Measurements from ENCODE around the gene GNG12.

Gene GNG12

GRCh38 chr1:67726224-67726623 lies 107.0 kb downstream of the GNG12 start:
- no peak for DNase-seq

GRCh38 chr1:67724928-67725560 lies 108.2 kb downstream of the GNG12 start:
- DNase-seq = no peak

DNA sequence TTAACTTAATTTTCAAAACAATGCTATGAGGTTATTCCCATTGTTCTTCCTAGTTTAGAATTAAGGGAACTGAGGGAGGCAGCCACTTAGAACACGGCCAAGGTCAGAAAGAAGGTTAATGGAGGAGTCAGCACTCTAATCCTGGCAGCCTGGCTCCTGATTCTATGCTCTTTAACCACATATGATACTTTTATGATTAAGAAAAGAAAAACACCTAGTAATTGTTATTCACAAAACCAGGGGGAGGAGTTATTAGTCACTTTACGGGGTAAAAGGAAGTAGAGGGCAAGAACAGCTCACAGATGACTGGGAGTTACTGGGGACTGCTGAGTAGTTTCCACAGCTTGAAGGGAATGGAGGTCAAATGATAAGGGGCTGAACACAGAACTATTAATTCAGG lies 109.6 kb downstream of the GNG12 start:
- no peak for DNase-seq

DNA sequence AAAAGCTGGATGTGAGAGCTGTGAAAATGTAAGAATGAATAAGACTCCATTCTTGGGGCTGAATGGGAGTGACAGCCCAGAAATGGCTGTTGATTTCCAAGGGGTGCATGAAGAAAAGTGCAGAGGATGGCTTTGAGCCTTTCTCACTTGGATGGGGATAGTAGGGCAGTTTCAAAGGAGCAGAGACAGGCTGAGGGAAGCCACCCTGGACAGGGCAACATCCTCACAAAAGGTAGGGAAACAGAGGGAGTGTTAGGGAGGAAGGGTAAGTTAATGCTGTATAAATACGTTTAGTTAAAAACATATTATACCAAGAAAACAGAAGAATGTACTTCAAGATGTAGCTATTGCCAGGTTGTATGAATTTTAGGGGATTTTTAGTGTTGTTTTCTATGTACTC lies 110.1 kb downstream of the GNG12 start:
- no peak for DNase-seq

DNA sequence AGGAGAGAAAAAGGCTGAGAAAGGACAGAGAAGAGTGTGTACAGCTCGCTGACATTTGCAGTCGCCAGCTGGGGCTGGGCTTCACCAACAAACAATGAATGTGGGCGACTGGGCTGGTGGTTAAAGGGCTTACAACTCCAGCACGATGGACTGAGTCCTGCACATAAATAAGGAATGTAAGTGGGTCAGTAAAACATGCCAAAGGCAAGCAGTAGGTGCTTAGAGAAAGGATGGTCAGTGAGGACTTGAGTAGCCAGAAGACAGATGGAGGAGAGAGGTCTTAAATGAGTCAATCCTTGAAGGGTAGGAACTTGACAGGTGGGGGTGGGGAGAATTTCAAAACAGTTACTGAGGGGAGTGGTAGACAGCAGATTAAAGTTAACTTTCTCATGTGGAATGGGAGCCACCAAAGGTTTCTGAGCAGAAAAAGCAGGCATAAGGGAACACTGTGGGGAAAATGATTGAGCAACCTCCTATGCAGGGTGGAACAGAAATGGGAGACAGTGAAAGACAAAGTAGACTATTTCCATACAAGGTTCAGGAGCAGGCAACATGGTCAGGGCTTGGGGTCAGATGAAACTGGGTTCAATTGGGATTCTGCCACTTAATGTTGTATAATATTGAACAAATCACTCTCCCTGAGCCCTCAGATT lies 110.8 kb downstream of the GNG12 start:
- DNase-seq = no peak

DNA sequence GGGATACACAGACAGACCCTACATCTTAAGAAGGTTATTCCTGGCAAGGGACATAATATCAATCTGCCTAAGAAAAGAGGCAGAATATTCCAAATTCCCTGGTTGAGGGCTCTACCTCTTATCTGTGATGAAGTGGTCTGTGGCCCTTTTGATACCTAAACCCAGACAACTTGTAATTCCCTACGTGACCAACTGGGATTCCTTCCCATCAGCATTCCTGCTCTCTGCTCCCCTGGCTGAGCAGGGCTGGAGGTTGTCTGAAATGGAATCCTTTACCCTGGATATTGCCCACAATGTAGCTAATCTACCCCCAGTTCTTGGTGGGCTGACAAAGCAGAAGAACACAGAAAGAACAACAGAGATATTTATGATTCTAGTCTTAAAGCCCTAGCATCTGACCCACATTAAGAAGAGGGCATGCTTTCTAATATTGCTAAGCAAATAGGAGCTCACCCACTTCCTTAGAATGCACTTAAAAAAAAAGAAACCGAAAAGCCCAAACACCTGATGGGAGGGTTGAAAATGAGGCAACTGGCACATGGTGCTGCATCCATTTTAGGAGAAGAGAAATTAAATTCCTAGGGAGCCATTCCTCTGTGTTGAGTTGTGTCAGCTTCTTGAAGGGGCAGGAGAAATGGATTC lies 111.5 kb downstream of the GNG12 start:
- DNase-seq = no peak

DNA sequence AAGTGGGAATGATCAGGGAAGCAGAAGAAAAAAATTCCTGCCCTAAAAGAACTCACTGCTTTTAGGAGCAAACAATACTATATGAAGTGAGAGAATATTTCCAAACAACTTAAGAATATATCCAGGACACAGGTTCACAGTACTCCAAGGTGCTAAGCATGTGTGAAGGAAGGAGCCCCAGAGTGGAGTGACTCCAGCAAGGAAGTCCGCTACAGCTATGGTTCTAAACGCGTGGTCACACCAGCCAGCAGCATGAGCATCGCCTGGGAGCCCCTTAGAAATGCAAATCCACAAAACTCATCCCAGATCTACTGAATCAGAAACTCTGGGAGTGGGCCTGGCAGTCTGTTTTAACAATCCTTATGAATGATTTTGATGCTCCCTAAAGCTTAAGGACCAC lies 112.2 kb downstream of the GNG12 start:
- no peak for DNase-seq

- DNase-seq = no peak
Measured at GRCh38 chr1:67719329-67720196, 113.7 kb downstream of the GNG12 start.

GRCh38 chr1:67717876-67718275 lies 115.4 kb downstream of the GNG12 start:
- DNase-seq = no peak

DNA sequence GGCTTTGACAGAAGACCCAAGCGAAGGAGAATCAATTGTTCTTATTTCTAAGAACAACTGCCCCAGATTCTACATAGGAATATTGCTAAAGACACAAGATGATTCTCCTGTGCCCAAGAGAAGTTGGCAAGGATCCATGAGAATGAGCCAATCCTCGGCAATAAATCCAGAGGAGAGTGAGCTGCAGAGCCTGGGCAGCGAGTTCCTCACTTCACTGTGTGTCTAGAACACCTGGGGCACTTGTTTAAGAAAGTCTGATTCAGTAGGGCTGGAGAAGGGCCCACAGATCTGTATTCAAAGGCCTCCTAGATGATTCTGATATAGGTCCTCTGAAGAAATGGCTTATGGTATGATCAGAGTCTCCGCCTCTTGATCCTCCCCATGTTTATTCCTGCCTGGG lies 116.5 kb downstream of the GNG12 start:
- no peak for DNase-seq

DNA sequence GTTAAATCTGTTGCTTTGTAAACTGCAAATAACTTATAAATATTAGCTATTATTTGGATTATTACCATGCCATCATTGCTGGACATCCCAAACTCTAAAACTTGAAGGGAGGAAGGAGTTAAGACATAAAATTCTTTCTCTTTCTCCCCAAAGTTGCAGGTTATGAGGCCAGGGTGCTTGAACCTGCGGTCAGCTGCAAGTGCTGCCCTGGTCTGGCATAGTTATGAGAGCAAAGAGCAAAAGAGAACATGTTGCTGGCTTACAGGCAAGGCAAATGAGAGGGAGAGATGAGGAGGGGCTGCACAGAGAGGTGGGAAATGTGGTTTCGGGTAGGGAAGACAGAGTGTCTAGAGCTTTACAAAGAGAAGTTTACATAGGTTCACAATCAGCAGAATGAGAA lies 117.4 kb downstream of the GNG12 start:
- DNase-seq = no peak

DNA sequence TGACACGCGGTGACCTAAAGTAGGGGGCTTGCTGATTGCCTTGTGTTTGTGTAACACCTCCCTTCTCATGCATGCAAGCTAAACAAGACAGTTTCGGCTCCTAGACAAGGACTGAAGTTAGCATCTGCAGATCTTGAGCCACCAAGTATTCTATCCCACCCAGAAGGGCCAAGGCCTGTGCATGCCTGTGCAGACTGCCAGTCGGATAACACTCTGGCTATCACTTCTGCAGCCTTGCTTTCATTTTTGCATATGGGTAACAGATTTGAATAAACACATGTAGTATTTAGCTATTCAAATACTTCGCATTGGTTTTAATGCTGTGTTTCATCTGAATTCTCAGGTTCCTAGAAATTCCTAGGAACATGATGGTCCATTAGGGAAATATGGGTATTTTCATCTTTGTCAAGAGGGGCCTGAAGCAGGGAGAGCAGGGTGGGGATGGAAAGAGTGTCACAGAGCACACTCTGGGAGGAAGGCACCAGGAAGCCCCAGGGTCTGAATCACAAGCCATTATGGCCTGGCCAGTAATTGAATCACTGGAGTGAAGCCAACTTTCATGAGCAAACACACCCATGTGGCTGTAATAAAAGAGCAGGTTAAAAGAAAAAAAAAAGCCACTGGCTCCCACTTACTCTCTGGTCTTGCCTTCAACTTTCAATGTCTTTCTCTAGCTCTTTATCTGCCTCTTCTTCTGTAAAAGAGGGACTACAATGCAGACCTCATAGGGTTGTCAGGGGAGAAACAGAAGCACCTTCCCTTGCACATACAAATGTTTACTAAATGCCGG lies 120.0 kb downstream of the GNG12 start:
- DNase-seq = no peak

GRCh38 chr1:67711855-67712212 lies 121.4 kb downstream of the GNG12 start:
- DNase-seq = no peak

GRCh38 chr1:67711158-67711854 lies 122.0 kb downstream of the GNG12 start:
- no peak for DNase-seq

- no peak for DNase-seq
Measured at GRCh38 chr1:67710417-67710816, 122.8 kb downstream of the GNG12 start.

DNA sequence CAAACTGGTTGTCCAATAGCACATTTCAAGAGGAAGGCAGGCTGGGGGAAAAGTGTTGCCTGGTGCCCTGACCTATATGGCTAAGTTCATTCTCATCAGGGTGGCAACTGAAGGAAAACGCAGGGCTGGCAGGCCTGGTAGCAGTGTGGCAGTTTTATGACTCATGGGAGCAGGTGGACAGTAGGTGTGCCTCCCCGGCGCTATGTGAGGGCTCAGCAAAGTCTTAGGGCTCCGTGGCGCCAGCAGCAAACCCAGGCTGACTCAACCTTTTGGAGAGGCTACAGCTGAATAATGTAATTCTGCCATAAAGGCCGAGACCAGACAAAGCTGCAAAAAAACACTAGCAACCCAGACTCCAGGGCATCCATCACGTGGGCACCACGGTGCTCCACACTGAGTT lies 124.7 kb downstream of the GNG12 start:
- no peak for DNase-seq

- DNase-seq = no peak
Measured at GRCh38 chr1:67705735-67706453, 127.4 kb downstream of the GNG12 start.

DNA sequence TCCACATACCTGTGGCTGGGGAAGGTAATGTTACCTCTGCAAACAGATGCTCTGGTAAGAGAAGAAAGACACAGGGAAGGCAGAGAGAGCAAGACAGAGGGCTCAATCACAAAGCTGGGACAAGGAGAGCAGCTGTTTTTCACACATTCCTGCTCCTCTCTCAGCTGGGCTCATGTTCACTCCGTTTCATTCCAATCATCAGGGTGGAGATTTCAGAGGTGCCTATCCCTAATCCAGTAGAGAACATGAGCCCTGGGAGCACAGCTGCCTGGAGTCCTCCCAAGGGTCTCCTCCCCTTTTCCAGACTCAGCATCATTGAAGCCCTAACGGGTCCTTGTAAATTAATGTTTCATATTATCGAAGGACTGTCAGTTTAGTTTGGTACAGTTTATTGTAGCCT lies 128.9 kb downstream of the GNG12 start:
- no peak for DNase-seq

GRCh38 chr1:67701876-67702275 lies 131.4 kb downstream of the GNG12 start:
- no peak for DNase-seq

DNA sequence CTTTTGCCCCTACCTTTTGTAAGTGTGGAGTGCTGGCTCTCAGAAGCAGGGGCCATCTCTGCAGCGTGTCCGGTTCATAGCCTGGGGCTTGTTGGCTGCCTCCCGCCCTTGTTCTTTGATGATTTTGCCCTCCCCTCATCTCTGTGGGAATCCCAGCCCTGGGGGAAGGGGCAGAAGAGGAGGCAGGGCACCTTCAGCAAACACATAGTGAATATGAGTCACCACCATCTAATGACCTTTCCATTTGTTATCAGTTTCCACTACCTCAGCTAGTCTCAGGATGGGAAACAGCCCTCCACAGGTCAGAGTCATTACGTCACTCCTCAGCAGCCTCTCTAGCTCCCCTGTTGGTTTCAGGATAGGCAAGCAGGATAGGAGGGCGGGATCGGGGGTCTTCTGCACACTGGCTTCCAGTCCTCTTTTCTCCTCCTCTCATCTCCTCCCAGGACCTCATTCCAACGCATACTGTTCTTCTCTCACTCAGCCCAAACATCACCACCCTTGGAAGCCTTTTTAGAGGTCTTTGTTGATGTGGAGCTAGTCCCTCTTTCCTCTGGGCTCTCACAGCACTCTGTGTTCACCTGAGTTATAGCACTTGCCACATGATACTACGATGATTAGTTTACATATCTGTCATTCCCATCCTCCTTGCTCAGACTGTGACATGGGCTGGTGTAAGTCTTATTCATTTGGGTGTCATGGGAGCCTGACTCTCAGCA lies 132.4 kb downstream of the GNG12 start:
- no peak for DNase-seq

DNA sequence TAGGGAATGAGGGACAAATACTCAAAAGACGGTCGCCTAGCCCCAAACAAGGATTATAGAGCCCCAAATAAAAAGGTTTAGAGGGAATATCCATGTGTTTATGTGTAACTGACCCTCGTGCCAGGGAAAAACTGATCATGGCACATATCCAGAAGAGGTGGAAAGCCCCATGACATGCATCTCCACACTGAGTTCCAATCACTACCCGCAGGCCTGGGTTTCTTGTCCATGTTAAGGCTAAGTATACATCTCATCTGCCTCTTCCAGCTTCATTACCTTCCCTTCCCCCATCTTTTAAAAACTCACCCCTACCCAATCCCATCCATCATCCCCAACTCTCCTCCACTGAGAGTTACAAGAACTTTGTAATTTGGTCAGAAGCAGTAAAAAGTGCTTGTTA lies 133.0 kb downstream of the GNG12 start:
- no peak for DNase-seq

Data from activated T-cell treated with anti-CD3 and anti-CD28 coated beads, Interleukin-2, amount 50 U/mL, for 1 hour (primary cell).